CD4-positive, alpha-beta T cell treated with Interleukin-4 for 4 hours (primary cell): ENCODE data around the gene NCOR1.
"Not testable (repeated sequence)": the region's sequence is repeated elsewhere in the genome, so short reads cannot be mapped to it uniquely, and the experiment has no call there.

Source experiments
- DNase-seq: peaks from one replicate; pipeline ENCODE4 v3.0.0-alpha.2; 2020

Gene NCOR1

DNA sequence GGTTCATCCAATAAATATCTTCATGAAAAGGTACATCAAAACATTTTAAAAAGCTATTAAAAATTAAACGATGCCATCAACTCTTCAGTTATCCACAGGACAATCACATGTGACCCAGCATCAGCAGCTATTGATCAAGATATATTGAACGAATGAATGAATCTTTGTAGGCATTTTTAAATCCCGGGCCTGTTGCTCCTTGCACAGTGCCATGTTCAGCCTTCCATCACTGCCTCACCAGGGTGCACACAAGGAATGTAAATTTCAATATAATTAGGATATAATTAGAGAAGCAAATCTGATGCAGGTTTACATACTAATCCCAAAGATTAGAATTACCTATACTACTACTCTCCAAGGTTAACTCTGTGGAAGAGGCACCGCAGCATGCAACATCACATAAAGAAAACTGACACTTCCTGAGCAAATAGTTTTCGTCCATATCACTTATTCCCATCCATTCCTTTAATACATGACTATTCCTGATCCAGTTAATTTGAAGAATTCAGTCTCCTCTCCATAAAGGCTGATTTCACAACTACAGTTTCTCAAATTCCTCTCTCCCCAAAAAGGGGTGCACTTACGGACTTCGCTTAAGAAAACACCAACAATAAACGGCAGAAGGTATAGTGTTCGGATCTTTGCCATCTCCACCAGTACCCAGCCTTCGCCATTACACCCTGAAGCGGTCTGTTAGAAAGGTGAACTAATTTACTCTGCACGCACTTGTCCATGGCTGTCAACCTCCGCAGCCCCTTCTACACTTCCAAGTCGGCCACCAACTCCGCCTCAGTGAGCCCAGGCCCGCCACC is 938 bp downstream of the NCOR1 start:
- peak; percentile 21 for DNase-seq

DNA sequence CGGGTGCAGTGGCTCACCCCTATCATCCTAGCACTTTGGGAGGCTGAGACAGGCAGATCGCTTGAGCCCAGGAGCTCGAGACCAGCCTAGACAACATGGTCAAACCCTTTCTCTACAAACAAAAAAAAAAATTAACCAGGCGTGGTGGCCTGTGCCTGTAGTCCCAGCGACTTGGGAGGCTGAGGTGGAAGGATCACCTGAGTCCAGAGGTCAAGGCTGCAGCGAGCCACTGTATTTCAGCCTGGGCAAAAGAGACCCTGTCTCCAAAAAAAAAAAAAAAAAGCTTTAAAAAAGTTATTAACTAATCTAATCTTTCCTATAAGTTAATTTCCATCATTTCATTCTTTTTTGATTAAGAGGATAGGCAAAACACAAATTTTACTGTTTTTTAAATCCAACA is 2.5 kb downstream of the NCOR1 start:
- no peak for DNase-seq

DNA sequence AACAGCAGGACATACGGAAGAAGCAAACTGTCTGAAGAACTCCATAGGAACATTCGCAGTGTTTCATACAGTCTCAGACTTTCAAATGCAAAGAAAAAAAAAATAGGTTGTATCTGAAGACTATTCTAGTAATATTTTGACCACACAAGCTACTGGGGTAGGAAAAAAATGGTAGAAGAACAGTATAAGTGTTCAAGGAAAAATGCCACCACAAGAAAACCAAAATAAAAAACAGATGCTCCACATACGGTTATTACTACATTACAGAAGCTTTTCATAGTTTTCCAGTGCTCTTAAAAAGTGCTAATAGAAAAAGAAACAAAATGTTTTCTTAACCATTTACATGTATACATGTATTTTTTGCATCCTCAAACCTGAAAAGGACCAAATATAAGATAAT is 3.7 kb downstream of the NCOR1 start:
- no peak for DNase-seq

DNA sequence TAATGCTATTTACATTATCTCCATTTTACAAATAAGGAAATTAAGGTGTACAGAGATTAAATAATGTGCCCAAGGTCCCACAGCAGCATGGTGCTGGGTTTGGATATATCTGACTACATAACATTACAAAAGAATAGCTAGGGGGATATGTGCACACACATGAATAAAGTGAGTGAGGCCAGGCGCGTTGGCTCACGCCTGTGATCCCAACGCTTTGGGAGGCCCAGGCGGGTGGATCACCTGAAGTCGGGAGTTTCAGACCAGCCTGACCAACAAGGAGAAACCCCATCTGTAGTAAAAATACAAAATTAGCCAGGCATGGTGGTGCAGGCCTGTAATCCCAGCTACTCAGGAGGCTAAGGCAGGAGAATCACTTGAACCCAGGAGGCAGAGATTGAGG is 10.6 kb downstream of the NCOR1 start:
- not testable (repeated sequence) for DNase-seq

DNA sequence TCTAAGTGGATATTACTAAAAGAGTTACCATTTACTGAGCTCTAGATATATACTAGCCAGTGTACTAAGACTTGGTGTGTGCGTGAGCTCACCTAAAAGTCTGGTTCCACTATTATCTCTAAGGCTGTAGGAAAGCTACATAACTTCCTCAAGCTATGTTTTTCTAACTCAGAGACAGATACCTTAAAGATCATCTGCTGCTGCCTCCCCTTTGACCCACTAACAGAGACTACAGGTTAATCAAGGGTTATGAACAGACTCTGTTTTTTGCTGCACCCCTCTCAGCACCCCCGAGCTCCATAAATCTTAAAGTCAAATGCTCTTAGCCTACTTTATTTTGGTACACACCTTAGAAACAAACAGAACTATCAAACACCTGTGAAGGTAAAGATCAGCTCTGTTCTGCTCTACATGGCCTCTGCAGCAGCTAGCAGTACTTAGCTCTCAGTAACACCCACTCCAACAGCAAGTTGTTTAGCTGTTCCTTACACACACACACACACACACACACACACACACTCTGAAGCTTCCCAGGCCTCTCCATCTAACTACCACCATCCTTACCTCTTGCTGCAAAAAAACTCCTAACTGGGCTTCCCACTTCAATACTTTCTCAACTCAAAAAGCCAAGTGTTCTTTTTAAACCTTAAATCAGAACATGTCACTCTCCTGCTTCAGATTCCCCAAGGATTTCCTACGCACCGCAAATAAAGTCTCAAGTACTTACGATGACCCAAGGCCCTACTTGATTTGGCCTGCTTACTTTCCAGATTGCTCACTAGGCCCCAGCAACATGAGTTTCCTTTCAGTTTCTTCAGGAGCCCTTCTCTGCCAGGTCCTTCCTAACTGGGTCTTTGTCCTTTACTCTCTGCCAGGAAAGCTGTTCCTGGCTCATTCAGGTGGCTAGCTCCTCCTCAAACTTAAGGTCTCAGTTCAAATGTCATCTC is 12.5 kb downstream of the NCOR1 start:
- DNase-seq: not testable (repeated sequence)

DNA sequence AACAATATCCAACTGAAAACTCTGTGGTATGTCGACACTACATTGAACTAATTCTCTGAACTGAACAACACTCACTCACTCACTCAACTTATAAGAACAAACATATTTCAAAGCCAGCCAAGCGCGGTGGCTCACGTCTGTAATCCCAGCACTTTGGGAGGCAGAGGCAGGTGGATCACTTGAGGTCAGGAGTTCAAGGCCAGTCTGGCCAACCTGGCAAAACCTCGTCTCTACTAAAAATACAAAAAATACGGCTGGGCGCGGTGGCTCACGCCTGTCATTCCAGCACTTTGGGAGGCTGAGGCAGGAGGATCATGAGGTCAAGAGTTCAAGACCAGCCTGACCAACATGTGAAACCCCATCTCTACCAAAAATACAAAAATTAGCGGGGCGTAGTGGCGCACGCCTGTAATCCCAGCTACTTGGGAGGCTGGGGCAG is 13.6 kb downstream of the NCOR1 start:
- DNase-seq: not testable (repeated sequence)

DNA sequence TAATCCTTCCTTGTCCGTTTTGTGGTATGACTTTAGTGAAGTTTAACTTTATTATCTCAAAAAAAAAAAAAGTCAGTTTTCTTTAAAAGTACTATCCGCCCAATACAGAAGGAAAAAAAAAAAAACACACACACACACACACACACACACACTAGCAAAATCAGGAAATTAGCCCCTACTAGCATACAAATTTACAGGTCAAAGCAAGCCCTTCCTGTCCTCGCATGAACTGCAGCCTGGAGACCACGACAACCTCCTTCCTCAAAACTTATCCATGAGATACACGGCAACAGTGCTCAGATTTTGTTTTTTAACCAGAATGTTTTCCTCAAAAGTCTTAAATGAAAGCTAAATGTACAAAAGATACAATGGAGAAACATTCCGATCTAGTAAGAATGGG is 16.2 kb downstream of the NCOR1 start:
- no peak for DNase-seq

DNA sequence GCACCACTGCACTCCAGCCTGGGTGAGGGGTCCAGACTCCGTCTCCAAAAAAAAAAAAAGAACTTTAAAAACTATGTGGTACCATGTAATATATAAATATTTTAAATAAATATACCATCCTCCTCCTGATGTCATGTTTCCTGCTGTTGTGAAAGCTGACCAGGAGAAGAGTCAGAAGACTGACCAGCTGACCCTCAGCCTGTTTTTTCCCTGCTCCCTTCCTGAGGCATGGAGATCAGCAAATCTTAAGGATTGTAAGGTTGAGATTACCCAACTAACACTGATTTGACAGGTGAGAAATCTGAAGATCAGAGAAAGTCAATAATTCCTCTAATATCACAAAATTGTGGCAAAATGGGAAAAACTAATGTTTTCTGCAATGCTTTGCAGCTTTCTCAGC is 18.1 kb downstream of the NCOR1 start:
- DNase-seq: no peak

DNA sequence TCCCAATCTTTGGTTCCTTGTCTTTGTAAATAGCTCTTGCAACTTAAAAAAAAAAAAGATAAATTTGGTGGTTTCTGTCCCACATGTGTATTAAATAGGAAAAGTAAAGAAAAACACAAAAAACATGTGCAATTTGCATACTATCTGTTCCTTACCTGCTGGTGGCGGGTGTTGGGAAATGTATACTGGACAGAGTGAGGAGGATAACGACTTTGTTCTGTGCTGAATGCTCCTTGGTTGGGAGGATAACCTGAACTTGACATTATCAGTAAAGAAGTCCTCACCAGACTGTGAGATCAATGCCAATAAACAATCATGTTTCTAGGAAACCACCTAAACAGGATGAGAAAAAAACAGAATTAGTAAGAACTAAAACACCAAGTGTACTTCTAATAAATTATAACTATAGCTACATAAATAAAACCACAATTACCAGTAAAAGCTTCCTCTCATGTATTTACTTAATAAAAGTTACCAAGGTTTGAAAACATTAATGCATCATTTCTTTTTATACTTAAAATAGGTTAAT is 21.0 kb downstream of the NCOR1 start:
- peak; percentile 61 for DNase-seq

DNA sequence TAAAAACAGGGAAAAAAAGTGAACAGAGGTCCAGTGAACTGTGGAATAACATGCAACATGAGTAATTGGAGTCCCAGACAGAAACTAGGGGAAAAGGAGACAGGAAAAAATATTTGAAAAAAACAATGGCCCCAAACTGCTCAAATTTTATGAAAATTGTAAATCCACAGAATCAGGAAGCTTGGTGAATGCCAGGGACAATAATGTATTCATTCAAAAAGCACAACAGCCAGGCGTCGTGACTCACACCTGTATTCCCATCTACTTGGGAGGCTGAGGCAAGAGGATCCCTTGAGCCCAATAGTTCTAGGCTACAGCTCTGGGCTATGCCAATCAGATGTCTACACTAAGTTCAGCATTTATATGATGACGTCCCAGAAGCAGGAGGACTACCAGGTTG is 23.7 kb downstream of the NCOR1 start:
- DNase-seq: no peak

DNA sequence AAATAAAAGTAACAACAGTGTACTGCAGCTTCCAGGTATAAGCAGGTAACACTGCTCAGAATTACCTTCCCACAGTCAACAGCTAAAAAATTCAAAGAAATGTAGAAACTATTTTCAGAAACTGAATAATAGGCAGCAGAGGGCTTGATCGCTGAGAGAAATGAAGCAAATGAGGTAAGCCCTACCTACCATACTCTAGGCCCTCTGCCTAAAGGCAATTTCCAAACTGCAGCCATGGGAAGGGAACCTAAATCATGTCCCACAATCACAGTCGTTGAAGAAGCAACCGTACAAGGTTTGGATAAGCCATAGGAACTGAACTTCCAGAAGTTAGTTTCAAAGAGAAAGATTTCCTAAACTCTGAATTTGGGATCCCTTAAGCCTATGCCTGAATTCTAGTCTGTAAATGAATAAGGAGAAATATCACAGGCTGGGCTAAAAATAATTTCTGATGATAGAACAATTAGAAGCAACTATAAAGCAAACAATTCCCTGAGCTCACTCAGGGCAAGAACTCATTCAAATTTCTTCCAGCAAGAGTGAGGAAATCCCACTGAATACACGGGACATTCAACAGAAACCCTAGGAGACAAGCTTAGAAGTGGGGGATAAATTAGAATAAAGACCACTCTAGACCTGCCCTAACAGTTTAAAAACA is 24.5 kb downstream of the NCOR1 start:
- DNase-seq: no peak

DNA sequence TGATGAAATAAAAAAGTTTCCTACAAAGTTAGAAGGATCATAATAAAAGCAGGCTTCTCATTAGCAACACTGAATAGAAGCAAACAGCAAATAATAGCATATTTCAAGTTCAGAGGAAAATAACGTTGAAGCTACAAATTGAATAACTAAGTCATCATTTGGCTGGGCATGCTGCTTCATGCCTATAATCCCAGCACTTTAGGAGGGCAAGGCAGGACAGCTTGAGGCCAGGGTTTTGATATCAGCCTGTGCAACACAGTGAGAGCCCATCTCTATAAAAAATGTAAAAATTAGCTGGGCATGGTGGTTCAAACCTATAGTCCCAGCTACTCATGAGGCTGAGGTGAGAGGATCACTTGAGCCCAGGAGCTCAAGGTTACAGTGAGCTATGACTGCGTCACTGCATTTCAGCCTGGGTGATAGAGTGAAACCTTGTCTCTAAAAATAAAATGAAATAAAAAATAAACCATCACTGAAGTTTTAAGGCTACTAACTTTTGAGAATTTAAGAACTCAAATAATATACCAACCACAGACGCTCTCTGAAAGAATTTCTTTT is 25.5 kb downstream of the NCOR1 start:
- no peak for DNase-seq

DNA sequence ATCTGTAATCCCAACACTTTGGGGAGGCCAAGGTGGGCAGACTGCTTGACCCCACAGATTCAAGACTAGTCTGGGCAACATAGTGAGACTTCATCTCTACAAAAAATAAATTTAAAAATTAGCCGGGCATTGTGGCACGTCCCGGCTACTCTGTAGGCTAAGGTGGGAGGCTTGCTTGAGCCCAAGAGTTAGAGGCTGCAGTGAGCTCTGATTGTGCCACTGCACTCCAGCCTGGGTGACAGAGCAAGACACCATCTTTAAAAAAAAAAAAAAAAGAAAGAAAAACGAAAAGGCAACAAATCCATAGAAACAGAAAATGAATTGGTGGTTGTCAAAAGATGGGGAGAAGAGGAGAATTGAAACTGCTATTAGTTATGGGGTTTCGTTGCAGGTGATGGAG is 27.7 kb downstream of the NCOR1 start:
- DNase-seq: no peak

DNA sequence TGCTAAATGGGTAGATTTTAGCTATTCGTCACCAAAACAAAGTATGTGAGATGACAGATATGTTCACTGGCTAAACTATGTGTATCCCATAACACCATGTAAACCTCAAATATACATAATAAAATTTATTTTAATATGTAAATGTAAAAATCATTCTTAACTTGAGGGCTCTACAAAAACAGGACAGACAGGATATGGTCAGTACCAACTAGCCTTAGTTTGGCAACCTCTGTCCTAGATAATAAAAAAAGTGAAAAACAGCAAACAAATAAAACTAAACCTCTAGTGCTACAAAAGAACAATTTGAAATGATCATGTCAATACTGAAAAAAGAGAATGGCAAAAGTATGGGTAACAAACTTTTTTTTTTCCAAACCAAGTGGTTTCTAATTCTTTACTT is 33.8 kb downstream of the NCOR1 start:
- no peak for DNase-seq

DNA sequence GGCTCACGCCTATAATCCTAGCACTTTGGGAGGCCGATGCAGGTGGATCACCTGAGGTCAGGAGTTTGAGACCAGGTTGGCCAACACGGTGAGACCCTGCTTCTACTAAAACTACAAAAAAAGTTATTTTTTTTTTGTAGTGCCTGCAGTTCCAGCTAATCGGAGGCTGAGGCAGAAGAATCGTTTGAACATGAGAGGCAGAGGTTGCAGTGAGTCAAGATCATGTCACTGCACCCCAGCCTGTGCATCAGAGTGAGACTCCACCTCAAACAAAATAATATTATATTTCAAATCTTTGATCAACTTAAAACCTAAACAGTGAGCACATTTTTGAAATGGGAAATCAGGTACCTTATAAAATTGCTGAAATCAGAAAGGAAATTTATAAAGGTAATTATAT is 36.5 kb downstream of the NCOR1 start:
- DNase-seq: no peak

DNA sequence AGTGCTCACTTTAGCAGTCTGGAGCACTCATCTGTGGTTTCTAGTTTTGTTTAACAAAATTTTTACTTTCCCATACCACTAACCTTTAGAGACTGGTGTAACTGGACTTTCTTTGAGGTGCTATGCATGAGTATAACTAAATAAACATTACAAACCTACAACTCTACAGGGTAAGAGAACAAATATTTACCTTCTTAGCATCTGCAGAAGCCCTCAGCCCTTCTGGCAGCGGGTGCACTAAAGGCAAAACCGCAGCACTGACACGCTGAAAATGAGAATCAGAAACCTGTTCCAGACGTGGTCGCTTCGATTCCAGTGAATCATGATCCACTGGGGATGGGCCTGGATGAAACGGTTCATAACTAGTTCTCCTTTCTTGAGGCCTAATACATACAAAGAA is 43.7 kb downstream of the NCOR1 start:
- no peak for DNase-seq

DNA sequence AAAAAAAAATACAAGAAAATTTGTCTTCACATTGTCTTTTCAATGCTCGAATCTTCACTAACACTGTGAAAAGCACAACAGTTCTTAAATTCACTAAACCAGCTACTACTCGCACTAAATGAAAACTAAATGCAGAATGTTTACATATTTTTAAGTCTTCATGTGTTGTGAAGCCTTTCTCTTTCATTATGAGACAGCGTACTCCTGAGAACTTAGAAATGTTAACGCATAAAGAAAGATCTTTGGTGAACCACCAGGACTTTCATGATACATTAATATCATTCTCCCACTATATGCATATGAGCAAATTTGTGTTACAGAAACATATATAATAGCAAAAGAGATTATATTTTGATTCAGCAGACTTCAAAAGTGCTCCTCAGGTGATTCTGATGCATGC is 48.6 kb downstream of the NCOR1 start:
- not testable (repeated sequence) for DNase-seq

DNA sequence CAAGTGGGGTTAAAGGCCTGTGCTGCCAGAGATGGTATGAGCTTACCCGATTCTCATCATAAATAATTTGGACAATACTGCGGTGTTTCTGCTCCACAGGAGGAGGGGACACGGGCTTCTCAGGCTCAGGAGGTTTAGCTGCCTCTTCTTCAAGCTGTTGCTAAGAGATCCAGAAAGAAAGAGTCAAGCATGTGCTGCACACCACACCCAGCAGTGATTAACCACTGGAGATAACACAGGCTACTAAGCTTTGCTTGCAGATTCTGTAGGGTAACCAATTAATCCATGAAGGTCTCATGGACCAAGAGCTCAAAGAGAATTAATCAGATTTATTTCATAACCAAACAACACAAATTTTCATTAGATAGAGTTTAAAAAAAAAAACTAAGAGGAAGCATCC is 56.6 kb downstream of the NCOR1 start:
- DNase-seq: no peak

DNA sequence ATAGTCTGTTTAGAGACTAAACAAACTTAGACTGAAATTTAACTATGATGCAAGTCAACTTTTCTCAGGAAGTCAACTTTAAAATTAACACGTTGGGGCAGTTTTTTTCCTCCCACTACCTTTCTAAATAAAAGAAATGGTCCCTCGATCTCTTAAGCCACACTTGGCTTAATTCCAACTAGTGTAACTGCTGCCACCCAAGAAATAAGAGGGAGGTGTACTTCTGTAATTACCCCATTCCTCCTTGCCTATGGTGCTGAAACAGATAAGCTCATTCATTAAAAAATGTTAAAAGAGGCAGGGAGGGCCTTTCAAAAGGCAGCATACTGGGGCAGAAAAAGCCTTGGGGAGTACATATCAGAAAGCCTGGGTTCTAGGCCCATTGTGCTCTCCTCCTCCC is 59.8 kb downstream of the NCOR1 start:
- no peak for DNase-seq

DNA sequence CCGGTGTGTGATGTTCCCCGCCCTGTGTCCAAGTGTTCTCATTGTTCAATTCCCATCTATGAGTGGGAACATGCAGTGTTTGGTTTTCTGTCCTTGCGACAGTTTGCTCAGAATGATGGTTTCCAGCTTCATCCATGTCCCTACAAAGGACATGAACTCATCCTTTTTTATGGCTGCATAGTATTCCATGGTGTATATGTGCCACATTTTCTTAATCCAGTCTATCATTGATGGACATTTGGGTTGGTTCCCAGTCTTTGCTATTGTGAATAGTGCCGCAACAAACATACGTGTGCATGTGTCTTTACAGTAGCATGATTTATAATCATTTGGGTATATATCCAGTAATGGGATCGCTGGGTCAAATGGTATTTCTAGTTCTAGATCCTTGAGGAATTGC is 63.0 kb downstream of the NCOR1 start:
- not testable (repeated sequence) for DNase-seq

DNA sequence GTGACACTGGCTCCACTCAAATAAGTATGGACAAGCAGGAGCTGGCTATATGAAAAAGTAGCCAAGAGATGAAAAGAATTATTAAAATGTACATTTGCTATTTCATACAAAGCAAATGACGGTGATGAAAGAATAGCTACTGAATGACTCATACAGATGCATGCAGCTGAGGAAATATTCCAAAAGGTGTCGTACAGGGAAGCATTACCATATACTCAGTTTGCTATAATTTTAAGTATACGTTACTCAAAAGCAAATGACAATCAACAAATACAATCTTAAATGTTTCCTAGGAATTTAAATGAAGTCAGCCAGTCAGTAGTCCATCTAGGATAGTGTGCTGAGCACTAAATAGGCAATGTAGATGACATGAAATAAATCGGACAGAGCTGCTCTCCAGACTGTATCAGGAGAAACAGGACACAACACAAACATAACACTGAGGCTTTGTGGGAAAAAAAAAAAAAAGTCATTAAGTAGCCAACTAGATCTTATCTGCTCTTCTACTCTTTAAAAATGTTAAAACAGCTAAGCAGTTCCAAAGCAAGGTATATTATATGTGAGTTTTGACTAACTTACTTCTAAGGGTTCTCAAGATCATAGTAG is 65.0 kb downstream of the NCOR1 start:
- DNase-seq: no peak

DNA sequence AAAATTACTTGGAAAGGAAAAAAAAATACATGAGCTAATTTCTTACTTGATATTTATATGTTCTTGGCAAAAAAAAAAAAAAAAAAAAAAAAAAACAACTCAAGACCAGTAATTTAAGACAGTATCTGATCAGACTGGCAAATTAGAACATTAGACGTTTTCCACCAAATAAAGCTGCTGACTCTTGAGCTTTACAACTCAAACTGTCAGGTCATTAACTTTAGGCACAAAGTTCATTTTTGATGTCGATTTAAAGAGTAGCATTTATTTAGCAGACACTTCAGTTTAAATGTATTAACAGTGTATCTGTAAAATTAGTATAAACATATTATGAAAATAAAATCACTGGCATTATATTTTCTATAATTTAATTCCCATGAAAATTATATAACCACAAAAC is 66.7 kb downstream of the NCOR1 start:
- no peak for DNase-seq
